ENCODE data around the gene IFIT1B. TPM values are rescaled to one million over a fixed set of nuclear protein-coding genes. Genes with fewer than 3 reads are reported as not detected.

The IFIT1B gene
- total and polyA plus RNA-seq, 11 donors, result 0.24 to 0.25 TPM; not detected in 9

DNA sequence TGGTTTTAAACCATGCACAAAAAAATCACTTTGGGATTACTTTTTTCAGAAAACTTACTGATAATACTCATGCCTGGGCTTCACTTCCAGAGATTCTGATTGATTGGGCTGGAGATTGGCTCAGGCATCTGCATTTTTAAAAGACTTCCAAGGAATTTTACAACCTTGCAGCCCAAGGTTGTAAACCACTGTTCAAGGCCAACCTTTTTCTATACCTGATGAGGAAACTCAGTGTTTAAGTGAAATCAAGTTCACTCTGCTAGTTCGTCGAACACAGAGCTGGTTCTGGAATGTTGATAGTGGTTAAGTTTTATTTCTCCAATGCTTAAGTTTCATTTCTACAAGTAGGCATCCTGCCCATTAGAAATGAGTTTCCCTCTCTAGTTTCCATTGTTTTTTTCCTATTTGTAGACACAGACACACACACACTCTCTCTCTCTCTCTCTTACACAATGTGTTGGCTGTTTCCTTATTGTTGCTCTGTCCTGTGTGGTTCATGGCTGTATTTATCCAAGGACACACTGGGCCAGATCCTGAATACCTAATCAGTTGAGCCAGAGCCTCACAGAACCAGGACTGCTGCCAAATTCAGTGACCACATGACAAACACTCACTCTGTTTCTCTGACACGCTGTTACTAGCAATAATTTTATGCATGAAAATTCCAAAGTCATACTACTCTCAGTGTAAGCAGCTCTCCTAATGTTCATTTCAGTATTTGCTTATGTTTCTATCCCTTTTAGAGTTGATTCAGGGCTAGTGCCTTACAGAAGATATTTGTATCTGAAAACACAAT lies 3.7 kb upstream of the IFIT1B start:
- ATAC-seq, result peak; percentile 98 to 99 (median 98)
- Histone ChIP-seq H3K27me3 (no peaks in the 10 kb centered on the region), H3K4me3 (peak overlapping the region in 5 of 12 donors; percentile 4 to 22 (median 11)), H3K4me1 (peaks cover 6 to 32% (median 26%) of the 10 kb centered on the region in 12 donors), H3K27ac (peak overlapping the region; percentile 79 to 88 (median 84)), H3K36me3 (no peaks in the 10 kb centered on the region), H3K9me3 (no peaks in the 10 kb centered on the region)
- intact Hi-C loops (cut with DNase I), result loop anchor here in 2 of 10 donors (2.0 to 5.0 kb wide), 2 partner anchors 17 to 47 kb away; partner anchors contain the start of gene IFIT3 (in 1 of the 2)
- peak in 4 of 5 donors; percentile 86 to 91 (median 88) for DNase-seq
- WGBS, 4 donors, result 2 to 11% (median 4%) methylated on average over 3 of the region's 3 CpGs
- no peak for TF ChIP-seq POLR2A (IDR thresholded peaks at IDR 0.05)
- TF ChIP-seq, protein P1, sequence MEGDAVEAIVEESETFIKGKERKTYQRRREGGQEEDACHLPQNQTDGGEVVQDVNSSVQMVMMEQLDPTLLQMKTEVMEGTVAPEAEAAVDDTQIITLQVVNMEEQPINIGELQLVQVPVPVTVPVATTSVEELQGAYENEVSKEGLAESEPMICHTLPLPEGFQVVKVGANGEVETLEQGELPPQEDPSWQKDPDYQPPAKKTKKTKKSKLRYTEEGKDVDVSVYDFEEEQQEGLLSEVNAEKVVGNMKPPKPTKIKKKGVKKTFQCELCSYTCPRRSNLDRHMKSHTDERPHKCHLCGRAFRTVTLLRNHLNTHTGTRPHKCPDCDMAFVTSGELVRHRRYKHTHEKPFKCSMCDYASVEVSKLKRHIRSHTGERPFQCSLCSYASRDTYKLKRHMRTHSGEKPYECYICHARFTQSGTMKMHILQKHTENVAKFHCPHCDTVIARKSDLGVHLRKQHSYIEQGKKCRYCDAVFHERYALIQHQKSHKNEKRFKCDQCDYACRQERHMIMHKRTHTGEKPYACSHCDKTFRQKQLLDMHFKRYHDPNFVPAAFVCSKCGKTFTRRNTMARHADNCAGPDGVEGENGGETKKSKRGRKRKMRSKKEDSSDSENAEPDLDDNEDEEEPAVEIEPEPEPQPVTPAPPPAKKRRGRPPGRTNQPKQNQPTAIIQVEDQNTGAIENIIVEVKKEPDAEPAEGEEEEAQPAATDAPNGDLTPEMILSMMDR (IDR thresholded peaks at IDR 0.05), result no peak

DNA sequence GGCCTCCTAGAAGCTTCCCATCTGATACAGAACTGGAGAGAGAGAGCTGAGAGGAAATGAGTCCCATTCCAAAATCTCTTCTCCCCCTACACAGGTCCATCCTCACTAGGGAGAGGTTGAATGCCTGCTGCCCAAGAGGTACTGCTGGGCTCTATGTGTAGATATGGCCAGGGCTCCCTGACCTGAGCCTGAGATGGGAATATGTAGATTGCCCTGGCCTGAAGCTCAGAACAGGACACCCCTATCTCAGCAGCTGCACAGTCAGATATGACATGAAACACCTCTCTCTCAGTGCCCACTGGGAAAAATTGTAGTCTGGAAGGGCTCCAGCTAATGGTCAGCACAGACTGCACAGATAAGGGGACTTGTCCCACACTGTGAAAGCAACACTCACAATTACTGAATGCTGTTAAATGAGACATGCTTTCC lies 3.1 kb upstream of the IFIT1B start:
- Histone ChIP-seq H3K4me3 (peak overlapping the region in 2 of 12 donors; percentile 7 to 21), H3K27me3 (no peaks in the 10 kb centered on the region), H3K9me3 (no peaks in the 10 kb centered on the region), H3K4me1 (peaks cover 6 to 27% (median 22%) of the 10 kb centered on the region in 12 donors), H3K36me3 (no peaks in the 10 kb centered on the region), H3K27ac (peak overlapping the region; percentile 79 to 88 (median 84))
- DNase-seq, result peak in 1 of 5 donors; percentile 27
- ATAC-seq, result peak; percentile 37 to 47 (median 40)
- no peak for TF ChIP-seq POLR2A (IDR thresholded peaks at IDR 0.05)
- TF ChIP-seq, protein P1 (IDR thresholded peaks at IDR 0.05), result no peak
- intact Hi-C loops (cut with DNase I), result loop anchor here in 2 of 10 donors (2.0 to 5.0 kb wide), 2 partner anchors 16 to 47 kb away; partner anchors contain the start of gene IFIT3 (in 1 of the 2)

DNA sequence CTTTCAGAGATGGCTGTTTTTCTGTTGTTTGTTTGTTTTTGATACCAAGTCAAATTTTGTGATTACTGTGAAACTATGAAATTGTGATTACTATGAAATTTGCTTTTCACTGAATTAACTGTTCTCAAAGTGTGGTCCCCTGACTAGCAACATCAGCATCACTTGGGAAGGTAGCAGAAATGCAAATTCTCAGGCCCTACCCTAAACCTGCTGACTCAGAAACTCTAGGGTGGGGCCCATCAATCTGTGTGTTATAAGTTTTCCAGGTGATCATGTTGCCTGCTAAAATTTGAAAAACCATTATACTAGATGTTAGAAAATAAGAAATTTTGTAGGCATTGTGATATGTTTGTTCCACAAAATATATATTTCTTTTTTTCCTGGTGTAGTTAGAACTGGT lies 1.2 kb downstream of the IFIT1B start:
- TF ChIP-seq POLR2A (IDR thresholded peaks at IDR 0.05), result no peak
- TF ChIP-seq, protein P1 (IDR thresholded peaks at IDR 0.05), result no peak
- no peaks in the 10 kb centered on the region for H3K36me3 ChIP-seq
- H3K9me3 ChIP-seq, result no peaks in the 10 kb centered on the region
- intact Hi-C loops (cut with DNase I), result no loop called here
- peaks cover under 1 to 16% (median 11%) of the 10 kb centered on the region in 12 donors for H3K4me1 ChIP-seq
- ATAC-seq, result no peak
- no peaks in the 10 kb centered on the region for H3K27me3 ChIP-seq
- no peak overlapping the region for H3K27ac ChIP-seq
- H3K4me3 ChIP-seq, result no peak overlapping the region
- DNase-seq, result no peak

DNA sequence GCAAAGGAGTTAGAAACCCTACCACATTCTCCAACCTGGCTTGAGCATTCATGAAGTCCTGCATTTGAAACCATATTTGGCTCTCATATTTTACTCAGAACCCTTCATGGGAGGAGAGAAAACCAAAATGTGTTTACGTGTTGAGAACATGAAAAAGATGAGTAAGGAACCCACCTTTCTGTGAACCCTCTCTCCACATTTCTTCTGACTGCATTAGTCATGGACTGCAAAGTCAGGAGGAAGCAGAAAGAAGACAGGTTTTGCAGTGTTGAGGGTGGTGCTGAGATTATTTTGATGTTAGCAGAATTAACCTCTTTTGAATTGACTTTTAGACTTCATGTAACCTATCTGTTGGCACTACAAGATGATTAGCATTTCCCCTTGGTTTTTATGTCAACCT lies 4.9 kb downstream of the IFIT1B start:
- ATAC-seq (no peak), DNase-seq (no peak)
- peaks cover 0 to 8% (median 0%) of the 10 kb centered on the region in 12 donors for H3K4me1 ChIP-seq
- no peaks in the 10 kb centered on the region for H3K9me3 ChIP-seq
- no peaks in the 10 kb centered on the region for H3K27me3 ChIP-seq
- TF ChIP-seq, protein P1 (IDR thresholded peaks at IDR 0.05), result no peak
- TF ChIP-seq POLR2A (IDR thresholded peaks at IDR 0.05), result no peak
- 93 to 100% (median 97%) methylated on average over 1 of the region's 1 CpG for WGBS, 4 donors
- H3K4me3 ChIP-seq, result no peak overlapping the region
- intact Hi-C loops (cut with DNase I), result no loop called here
- no peaks in the 10 kb centered on the region for H3K36me3 ChIP-seq
- no peak overlapping the region for H3K27ac ChIP-seq

Data from heart left ventricle (tissue), 16 donors.